H9 (cell line): ENCODE results near the gene ADM. TPM values are rescaled to one million over a fixed set of nuclear protein-coding genes. Genes with fewer than 3 reads are reported as not detected.

Experiments
- DNase-seq: peaks from one replicate; pipeline ENCODE4 v3.0.0-alpha.2; 2017
- H2AFZ ChIP-seq: one replicate; pipeline ENCODE4 v1.6.1; 2013; ENCODE audit warnings: mild to moderate bottlenecking, low read length, control low read depth, moderate library complexity
- H2AK5ac ChIP-seq: 2 replicates; pipeline ENCODE4 v1.6.1; 2013; ENCODE audit warnings: low read length, control low read depth, mixed read lengths; ENCODE audit not compliant: insufficient read length
- H2BK120ac ChIP-seq: one replicate; pipeline ENCODE4 v1.6.1; 2013; ENCODE audit warnings: low read depth, mild to moderate bottlenecking, low read length, control low read depth, inconsistent platforms; ENCODE audit not compliant: poor library complexity, severe bottlenecking
- H2BK12ac ChIP-seq: 2 replicates; pipeline ENCODE4 v1.6.1; 2013; ENCODE audit warnings: low read length, control low read depth, mixed read lengths, low read depth; ENCODE audit not compliant: insufficient read length
- H2BK15ac ChIP-seq: 2 replicates; pipeline ENCODE4 v1.6.1; 2013; ENCODE audit warnings: low read depth, low read length, control low read depth
- H2BK20ac ChIP-seq: one replicate; pipeline ENCODE4 v1.6.1; 2013; ENCODE audit warnings: low read depth, mild to moderate bottlenecking, low read length, control low read depth, inconsistent platforms; ENCODE audit not compliant: poor library complexity, severe bottlenecking
- H2BK5ac ChIP-seq: 2 replicates; pipeline ENCODE4 v1.6.1; 2013; ENCODE audit warnings: low read length, control low read depth, mixed read lengths; ENCODE audit not compliant: insufficient read length
- H3K14ac ChIP-seq: 2 replicates; pipeline ENCODE4 v1.6.1; 2013; ENCODE audit warnings: low read length, control low read depth; ENCODE audit not compliant: insufficient read depth
- H3K18ac ChIP-seq: 2 replicates; pipeline ENCODE4 v1.6.1; 2013; ENCODE audit warnings: low read depth, mild to moderate bottlenecking, mixed read lengths, low read length, control low read depth; ENCODE audit not compliant: insufficient read length
- H3K23ac ChIP-seq: 2 replicates; pipeline ENCODE4 v1.6.1; 2013; ENCODE audit warnings: low read length, control low read depth, mixed read lengths, low read depth; ENCODE audit not compliant: insufficient read length
- H3K23me2 ChIP-seq: 2 replicates; pipeline ENCODE4 v1.6.1; 2013; ENCODE audit warnings: low read depth, mild to moderate bottlenecking, mixed read lengths, low read length, control low read depth; ENCODE audit not compliant: insufficient read length, poor library complexity, severe bottlenecking
- H3K27ac ChIP-seq: 2 replicates; pipeline ENCODE4 v1.5.1; 2013; ENCODE audit warnings: low read length, control low read depth, mixed read lengths, low read depth; ENCODE audit not compliant: insufficient read length
- H3K27me3 ChIP-seq: 2 replicates; pipeline ENCODE4 v1.6.1; 2013; ENCODE audit warnings: low read length, control low read depth, inconsistent platforms; ENCODE audit not compliant: insufficient read depth
- H3K4ac ChIP-seq: 2 replicates; pipeline ENCODE4 v1.6.1; 2013; ENCODE audit warnings: low read depth, mild to moderate bottlenecking, control low read depth, inconsistent platforms, low read length, moderate library complexity
- H3K4me1 ChIP-seq: 2 replicates; pipeline ENCODE4 v1.6.1; 2013; ENCODE audit warnings: low read length, control low read depth, inconsistent platforms; ENCODE audit not compliant: insufficient read depth
- H3K4me2 ChIP-seq: 2 replicates; pipeline ENCODE4 v1.6.1; 2013; ENCODE audit warnings: low read length, control low read depth, mixed read lengths; ENCODE audit not compliant: insufficient read length, insufficient read depth
- H3K56ac ChIP-seq: 2 replicates; pipeline ENCODE4 v1.6.1; 2013; ENCODE audit warnings: low read depth, mild to moderate bottlenecking, mixed read lengths, low read length, control low read depth; ENCODE audit not compliant: insufficient read length
- H3K79me1 ChIP-seq: 2 replicates; pipeline ENCODE4 v1.6.1; 2013; ENCODE audit warnings: low read depth, mild to moderate bottlenecking, moderate library complexity, low read length, control low read depth, inconsistent platforms; ENCODE audit not compliant: insufficient read depth, poor library complexity, severe bottlenecking
- H3K79me2 ChIP-seq: 2 replicates; pipeline ENCODE4 v1.6.1; 2013; ENCODE audit warnings: low read length, control low read depth, inconsistent platforms; ENCODE audit not compliant: insufficient read depth
- H3K9ac ChIP-seq: 2 replicates; pipeline ENCODE4 v1.6.1; 2013; ENCODE audit warnings: low read length, control low read depth, mixed read lengths; ENCODE audit not compliant: insufficient read length; ENCODE audit errors: extremely low read depth
- H3K9me3 ChIP-seq: one replicate; pipeline ENCODE4 v1.6.1; 2013; ENCODE audit warnings: low read depth, low read length, inconsistent platforms; ENCODE audit not compliant: control insufficient read depth
- H3T11ph ChIP-seq: one replicate; pipeline ENCODE4 v1.6.1; 2013; ENCODE audit warnings: mild to moderate bottlenecking, low read length, control low read depth, inconsistent platforms
- H4K20me1 ChIP-seq: one replicate; pipeline ENCODE4 v1.6.1; 2013; ENCODE audit not compliant: control insufficient read depth, insufficient read length, insufficient read depth
- H4K5ac ChIP-seq: 2 replicates; pipeline ENCODE4 v1.6.1; 2013; ENCODE audit warnings: low read depth, mild to moderate bottlenecking, mixed read lengths, low read length, control low read depth; ENCODE audit not compliant: insufficient read length
- H4K8ac ChIP-seq: replicated peaks from 2 replicates; pipeline ENCODE4 v1.6.1; 2013; ENCODE audit warnings: low read length, control low read depth, mixed read lengths, low read depth; ENCODE audit not compliant: insufficient read length
- H4K91ac ChIP-seq: 2 replicates; pipeline ENCODE4 v1.6.1; 2013; ENCODE audit warnings: low read depth, mild to moderate bottlenecking, moderate library complexity, mixed read lengths, low read length, control low read depth; ENCODE audit not compliant: insufficient read length
- H3K27ac Mint-ChIP-seq, 3 experiments: 2 replicates in 2 of 3; 3 replicates in 1 of 3; pipeline ENCODE4 v1.8.0; 2020 to 2021; ENCODE audit warnings: mixed read lengths in 3 of 3, mild to moderate bottlenecking in 1 of 3, moderate library complexity in 1 of 3
- H3K27me3 Mint-ChIP-seq: 2 replicates; pipeline ENCODE4 v1.8.0; 2021; ENCODE audit warnings: low read depth, mild to moderate bottlenecking, moderate library complexity, mixed read lengths
- H3K36me3 Mint-ChIP-seq, 3 experiments: 2 replicates in 2 of 3; 3 replicates in 1 of 3; pipeline ENCODE4 v1.8.0; 2020 to 2021; ENCODE audit warnings: low read depth in 3 of 3, mixed read lengths in 3 of 3; ENCODE audit not compliant: insufficient read depth in 1 of 3
- H3K4me1 Mint-ChIP-seq, 2 experiments: 2 replicates each; pipeline ENCODE4 v1.8.0; 2020; ENCODE audit warnings: mixed read lengths in 2 of 2
- H3K4me3 Mint-ChIP-seq, 2 experiments: 2 replicates in 1 of 2; 3 replicates in 1 of 2; pipeline ENCODE4 v1.8.0; 2020 to 2021; ENCODE audit warnings: mild to moderate bottlenecking in 2 of 2, mixed read lengths in 2 of 2, moderate library complexity in 1 of 2
- H3K9me3 Mint-ChIP-seq, 2 experiments: 2 replicates in 1 of 2; 3 replicates in 1 of 2; pipeline ENCODE4 v1.8.0; 2020; ENCODE audit warnings: mild to moderate bottlenecking in 2 of 2, mixed read lengths in 2 of 2, moderate library complexity in 1 of 2
- CTCF ChIP-seq: fragments of 200-600 bp; sonication (generic); conservative IDR thresholded peaks from 3 replicates; pipeline ENCODE4 v1.8.0; 2021; ENCODE audit warnings: antibody characterized with exemption, mild to moderate bottlenecking
- WGBS: extraction: QIAGEN DNeasy Blood & Tissue Kit; methylation state at CpG from one replicate; pipeline ENCODE4 v1.1.7; 2013; ENCODE audit warnings: missing lambda C conversion rate, low lambda C conversion rate, mixed read lengths; ENCODE audit not compliant: insufficient read length; ENCODE audit errors: extremely low coverage; 5-methylcytosine and 5-hydroxymethylcytosine counted together
- total RNA-seq: library from RNA; stranded (reverse); gene quantifications from 2 replicates; pipeline ENCODE4 v1.2.1, GENCODE V29; 2021

ADM gene
- total RNA-seq, 1 experiment from 2014 or later = 99.1 TPM

GRCh38 chr11:10298342-10298741 is 6.5 kb upstream of the ADM start:
- Histone ChIP-seq H3K4me1 (peaks cover 4% of the 10 kb centered on the region; the same call in 1 of the 2 replicates), H2BK12ac (no peak overlapping the region), H2BK5ac (no peak overlapping the region), H2AFZ (no peak overlapping the region), H3K79me2 (no peaks in the 10 kb centered on the region), H3K79me1 (no peaks in the 10 kb centered on the region), H3K9me3 (no peaks in the 10 kb centered on the region), H2BK15ac (no peak overlapping the region), H3K4me2 (no peak overlapping the region), H3K4ac (no peak overlapping the region), H4K20me1 (no peaks in the 10 kb centered on the region), H3K23me2 (peaks cover 17% of the 10 kb centered on the region), H2BK120ac (no peak overlapping the region), H2BK20ac (no peak overlapping the region), H4K91ac (no peak overlapping the region), H4K8ac (no peak overlapping the region), H3K14ac (no peak overlapping the region), H2AK5ac (no peak overlapping the region), H3T11ph (no peak overlapping the region), H3K18ac (no peak overlapping the region), H3K27me3 (no peaks in the 10 kb centered on the region; the same call in 1 of the 2 replicates), H3K9ac (no peak overlapping the region), H4K5ac (no peak overlapping the region), H3K56ac (no peak overlapping the region), H3K23ac (no peak overlapping the region), H3K27ac (no peak overlapping the region)
- H3K4me3 Mint-ChIP-seq = no peak overlapping the region
- peak; percentile 27; the same call in 2 of the 3 replicates for TF ChIP-seq CTCF
- no peak for DNase-seq
- H3K4me1 Mint-ChIP-seq = peaks cover 23 to 28% of the 10 kb centered on the region in 2 experiments
- peaks cover 21% of the 10 kb centered on the region for H3K27me3 Mint-ChIP-seq
- WGBS = no CpG with 5 or more reads among the region's 5 CpGs
- no peak overlapping the region for H3K27ac Mint-ChIP-seq
- H3K9me3 Mint-ChIP-seq = no peaks in the 10 kb centered on the region; a peak in 1 of 5 replicates
- peaks cover 9 to 19% (median 17%) of the 10 kb centered on the region in 3 experiments; a peak in 6 of 7 replicates for H3K36me3 Mint-ChIP-seq
